ENCODE data around the gene SREBF2.
A peak's percentile ranks its signal among the peaks of the same experiment; 100 is the strongest.

DNA sequence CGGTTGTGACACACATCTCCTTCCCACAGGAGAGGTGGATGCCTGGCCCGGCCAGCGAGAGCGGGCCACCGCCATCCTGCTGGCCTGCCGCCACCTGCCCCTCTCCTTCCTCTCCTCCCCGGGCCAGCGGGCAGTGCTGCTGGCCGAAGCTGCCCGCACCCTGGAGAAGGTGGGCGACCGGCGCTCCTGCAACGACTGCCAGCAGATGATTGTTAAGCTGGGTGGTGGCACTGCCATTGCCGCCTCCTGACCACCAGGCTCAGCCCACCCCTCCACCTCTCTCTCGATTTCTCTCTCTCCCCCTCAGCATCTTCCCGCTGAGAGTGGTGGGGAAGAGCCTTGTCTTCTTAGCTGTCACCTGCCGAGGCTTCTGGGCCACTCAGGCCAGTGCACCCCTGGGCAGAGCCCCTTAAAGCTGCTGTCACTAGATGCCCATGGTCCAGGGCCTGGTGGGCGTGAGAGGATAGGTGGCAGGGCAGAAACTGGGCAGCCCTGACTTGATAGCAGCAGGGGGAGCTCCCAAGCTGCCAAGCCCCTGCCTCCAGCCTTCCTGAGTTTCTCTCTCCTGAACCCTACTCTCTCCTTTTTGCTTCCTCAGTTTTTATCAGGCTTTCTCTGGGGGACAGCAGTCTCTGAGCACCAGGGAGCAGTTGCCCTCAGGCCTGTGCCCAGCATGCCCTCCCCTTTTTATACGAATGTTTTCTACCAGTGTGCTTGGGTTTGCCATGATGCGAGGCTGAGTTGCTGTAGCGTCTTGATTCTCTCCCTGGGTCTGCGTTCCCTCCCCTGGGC, 72.7 kb downstream of the SREBF2 start:
- TF ChIP-seq POLR2A (IDR thresholded peaks at IDR 0.05; ENCODE audit: low read depth, low read length) (peak; percentile 47; the same call in 1 of the 2 replicates), POLR2AphosphoS5 (IDR thresholded peaks at IDR 0.05; ENCODE audit: low read depth, low read length) (peak; percentile 43; the same call in 1 of the 2 replicates), TAF1 (IDR thresholded peaks at IDR 0.05; ENCODE audit: borderline replicate concordance, low read depth, low read length) (no peak)

All from GM12892 (cell line).